HCT116 (cell line): ENCODE results near the gene NTN5. TPM values are rescaled to one million over a fixed set of nuclear protein-coding genes. Genes with fewer than 3 reads are reported as not detected.

Experiments
- ATAC-seq: fragments of 200-7000 bp; cut with Tn5 transposase; 2 replicates; pipeline ENCODE4 v1.9.1; 2020; ENCODE audit warnings: mild to moderate bottlenecking, moderate library complexity
- BruUV-seq: library from RNA; stranded (reverse); fragments of 400-500 nt; replicated peaks from 2 replicates; lab custom pipeline; 2021; lab: Mats Ljungman, UMichigan
- CTCF ChIA-PET: fragments of 300-600 bp; sonication (Branson Sonifier 250); formaldehyde crosslinking; loops from one replicate; lab custom pipeline; 2021; ENCODE audit warnings: antibody characterized with exemption; lab: Charles Lee
- POLR2A ChIA-PET: fragments of 300-600, 350-600 bp; sonication (Branson Sonifier 250); formaldehyde crosslinking; loops from one replicate; lab custom pipeline; 2021; ENCODE audit warnings: antibody characterized with exemption; lab: Charles Lee
- RAD21 ChIA-PET, 2 experiments: fragments of 300-600 bp; sonication (Branson Sonifier 250); formaldehyde crosslinking; loops; one replicate each; lab custom pipeline; 2023; ENCODE audit warnings: low total read pairs in 2 of 2; ENCODE audit not compliant: uncharacterized antibody in 2 of 2, unreplicated experiment in 2 of 2, low non-redundant PET in 1 of 2; lab: Charles Lee
- DNase-seq: peaks from one replicate; pipeline ENCODE4 v3.0.0-alpha.2; 2010; ENCODE audit warnings: low read depth, low spot score
- H2AFZ ChIP-seq: fragments of 200-600 bp; shearing (Covaris generic), sonication (generic); 2 replicates; pipeline ENCODE4 v1.6.1; 2017; ENCODE audit warnings: low read depth, mixed run types, mixed read lengths, antibody characterized with exemption, low read length; ENCODE audit not compliant: poor library complexity, severe bottlenecking
- H3K27ac ChIP-seq: 2 replicates; pipeline ENCODE4 v1.5.1; 2012; ENCODE audit warnings: low read depth, low read length
- H3K27me3 ChIP-seq: fragments of 200-600 bp; sonication (generic); 2 replicates; pipeline ENCODE4 v1.6.1; 2016; ENCODE audit warnings: mixed run types, low read length, mixed read lengths; ENCODE audit not compliant: insufficient read depth
- H3K36me3 ChIP-seq, 2 experiments: fragments of 200-500 bp in 1 of 2; fragments of 200-600 bp in 1 of 2; sonication (Bioruptor generic) in 1 of 2; sonication (generic) in 1 of 2; 2 replicates each; pipeline versions ENCODE4 v1.5.1 to v1.6.1; 2014 to 2016; ENCODE audit warnings: low read length in 2 of 2, inconsistent platforms in 1 of 2, mixed read lengths in 1 of 2, mixed run types in 1 of 2; ENCODE audit not compliant: insufficient read depth in 2 of 2, control insufficient read depth in 1 of 2
- H3K4me1 ChIP-seq, 2 experiments: fragments of 200-600 bp in 1 of 2; sonication (generic) in 1 of 2; 2 replicates each; pipeline versions ENCODE4 v1.5.1 to v1.6.1; 2012 to 2017; ENCODE audit warnings: low read length in 2 of 2, inconsistent platforms in 1 of 2, mild to moderate bottlenecking in 1 of 2, mixed read lengths in 1 of 2, mixed run types in 1 of 2, moderate library complexity in 1 of 2; ENCODE audit not compliant: insufficient read depth in 2 of 2, control insufficient read depth in 1 of 2
- H3K4me2 ChIP-seq: fragments of 200-600 bp; sonication (generic); 2 replicates; pipeline ENCODE4 v1.6.1; 2017; ENCODE audit warnings: mixed run types, low read length, mixed read lengths
- H3K4me3 ChIP-seq, 2 experiments: fragments of 200-600 bp in 1 of 2; sonication (generic) in 1 of 2; replicated peaks in 1 of 2; 2 replicates each; pipeline ENCODE4 v1.5.1; 2011 to 2016; ENCODE audit warnings: low read length in 2 of 2, control low read depth in 1 of 2, low read depth in 1 of 2, mild to moderate bottlenecking in 1 of 2, mixed read lengths in 1 of 2, mixed run types in 1 of 2
- H3K79me2 ChIP-seq: fragments of 200-600 bp; sonication (generic); 2 replicates; pipeline ENCODE4 v1.6.1; 2017; ENCODE audit warnings: mild to moderate bottlenecking, mixed run types, low read length, moderate library complexity, mixed read lengths; ENCODE audit not compliant: insufficient read depth
- H3K9ac ChIP-seq: fragments of 200-600 bp; sonication (generic); 2 replicates; pipeline ENCODE4 v1.6.1; 2016; ENCODE audit warnings: low read length, mixed read lengths
- H3K9me2 ChIP-seq: fragments of 200-600 bp; sonication (generic), shearing (Covaris generic); 2 replicates; pipeline ENCODE4 v1.6.1; 2017; ENCODE audit warnings: mixed run types, mild to moderate bottlenecking, moderate library complexity; ENCODE audit not compliant: insufficient read depth
- H3K9me3 ChIP-seq, 2 experiments: fragments of 200-500 bp in 1 of 2; fragments of 200-600 bp in 1 of 2; sonication (Bioruptor generic) in 1 of 2; sonication (generic) in 1 of 2; 2 replicates each; pipeline ENCODE4 v1.6.1; 2014 to 2017; ENCODE audit warnings: low read length in 2 of 2, mixed read lengths in 2 of 2, inconsistent platforms in 1 of 2, low read depth in 1 of 2, mild to moderate bottlenecking in 1 of 2, mixed run types in 1 of 2, moderate library complexity in 1 of 2; ENCODE audit not compliant: control insufficient read depth in 1 of 2, insufficient read depth in 1 of 2
- H4K20me1 ChIP-seq: fragments of 200-600 bp; sonication (generic), shearing (Covaris generic); 2 replicates; pipeline ENCODE4 v1.6.1; 2017; ENCODE audit warnings: mixed run types, mild to moderate bottlenecking, moderate library complexity; ENCODE audit not compliant: insufficient read depth
- CBX3 ChIP-seq: IDR thresholded peaks from 2 replicates; pipeline ENCODE4 v1.6.1; 2012; ENCODE audit warnings: low read depth
- CTCF ChIP-seq, 3 experiments: fragments of 200-600 bp in 1 of 3; sonication (generic) in 1 of 3; IDR thresholded peaks in 2 of 3; conservative IDR thresholded peaks in 1 of 3; 2 replicates each; pipeline ENCODE4 v1.5.1; 2012 to 2017; ENCODE audit warnings: low read depth in 2 of 3, low read length in 2 of 3, antibody characterized with exemption in 1 of 3, borderline replicate concordance in 1 of 3, control low read depth in 1 of 3, mild to moderate bottlenecking in 1 of 3, mixed read lengths in 1 of 3, mixed run types in 1 of 3, moderate library complexity in 1 of 3; ENCODE audit not compliant: insufficient read depth in 1 of 3
- ELF1 ChIP-seq: IDR thresholded peaks from 2 replicates; pipeline ENCODE4 v1.6.1; 2012; ENCODE audit warnings: low read depth, borderline replicate concordance
- MAX ChIP-seq: IDR thresholded peaks from 2 replicates; pipeline ENCODE4 v1.6.1; 2012
- POLR2AphosphoS5 ChIP-seq: IDR thresholded peaks from 2 replicates; pipeline ENCODE4 v1.6.1; 2011; ENCODE audit warnings: mild to moderate bottlenecking, low read depth, low read length, moderate library complexity
- SRF ChIP-seq: IDR thresholded peaks from 2 replicates; pipeline ENCODE4 v1.6.1; 2012; ENCODE audit warnings: low read depth
- TCF7L2 ChIP-seq: IDR thresholded peaks from 2 replicates; pipeline ENCODE4 v1.7.0; 2011; ENCODE audit warnings: borderline replicate concordance, inconsistent platforms; ENCODE audit not compliant: insufficient read depth, insufficient read length; ENCODE audit errors: extremely low read depth
- ZFX ChIP-seq: fragments of 450-650 bp; IDR thresholded peaks from 2 replicates; pipeline ENCODE4 v1.6.1; 2017
- intact Hi-C: fragments of 100-400 bp; cut with micrococcal nuclease; formaldehyde crosslinking; loops from 2 replicates; pipeline ENCODE4 v1.10.0; 2022
- total RNA-seq: library from RNA; stranded (reverse); gene quantifications from one replicate; pipeline ENCODE4 v1.2.1, GENCODE V29; 2021; ENCODE audit not compliant: unreplicated experiment

NTN5 gene
- total RNA-seq, 1 experiment from 2014 or later, result 3.1 TPM

- ChIA-PET POLR2A (no interaction called here), CTCF (interaction anchor here (3.0 to 3.1 kb wide), 2 partner anchors 23 to 65 kb away, joined by 12 to 16 read pairs; partner anchors contain the start of gene FUT2)
Observed at GRCh38 chr19:48673436-48674100, 751 bp upstream of the NTN5 start.

More at GRCh38 chr19:48673436-48674100, 751 bp upstream of the NTN5 start:
- Histone ChIP-seq H3K79me2 (no peaks in the 10 kb centered on the region), H2AFZ (no peak overlapping the region), H3K36me3 (no peaks in the 10 kb centered on the region), H3K9me2 (no peaks in the 10 kb centered on the region), H3K27ac (no peak overlapping the region), H3K4me1 (peaks cover 8 to 21% of the 10 kb centered on the region in 2 experiments), H3K9ac (no peak overlapping the region), H3K9me3 (no peaks in the 10 kb centered on the region), H4K20me1 (no peaks in the 10 kb centered on the region), H3K4me3 (no peak overlapping the region), H3K27me3 (no peaks in the 10 kb centered on the region), H3K4me2 (no peak overlapping the region)
- intact Hi-C loops, result loop anchor here (1.0 to 2.0 kb wide), 2 partner anchors 41 to 65 kb away; no protein-coding TSS in a partner anchor
- BruUV-seq, result no TSS peak
- ATAC-seq (no peak), DNase-seq (no peak)
- no peak for TF ChIP-seq SRF
- no peak for TF ChIP-seq CTCF (IDR thresholded peaks at IDR 0.05 in 2 of 3, conservative IDR thresholded peaks at IDR 0.05 in 1 of 3; ENCODE audit: borderline replicate concordance in 1 of 3, insufficient read depth in 1 of 3, low read depth in 2 of 3, low read length in 2 of 3)
- TF ChIP-seq CBX3, result no peak
- TF ChIP-seq TCF7L2, result no peak
- no peak for TF ChIP-seq ELF1
- TF ChIP-seq MAX, result no peak
- no peak for TF ChIP-seq POLR2AphosphoS5
- TF ChIP-seq ZFX, result no peak
- RAD21 ChIA-PET, result no interaction called here
